ENCODE results near the gene DOCK2.

DNA sequence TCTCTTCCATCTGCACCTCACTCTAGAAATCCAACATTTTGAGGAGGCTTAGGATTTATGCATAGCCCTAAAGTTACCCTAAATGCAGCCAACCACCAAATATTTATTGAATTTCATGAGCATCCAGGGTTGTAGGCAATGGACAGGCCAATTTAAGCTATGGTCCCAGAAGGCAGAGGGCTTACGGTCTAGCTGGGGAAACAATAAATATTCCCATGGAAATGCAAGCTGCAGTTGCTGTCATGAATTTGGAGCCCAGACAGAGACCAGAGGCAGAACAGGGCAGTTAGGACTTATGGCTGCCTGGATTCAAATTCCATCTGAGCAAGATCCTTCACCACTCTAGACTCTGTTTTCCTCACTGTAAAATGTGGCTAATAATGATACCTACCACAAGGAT is 352.3 kb downstream of the DOCK2 start:
- no peak for TF ChIP-seq CEBPB (IDR thresholded peaks at IDR 0.05; ENCODE audit: low read depth, low read length)
- no peak for TF ChIP-seq TAF1 (IDR thresholded peaks at IDR 0.05; ENCODE audit: low read depth, low read length)
- TF ChIP-seq POLR2AphosphoS5 (IDR thresholded peaks at IDR 0.05; ENCODE audit: low read depth, low read length), result no peak
- TF ChIP-seq EP300 (IDR thresholded peaks at IDR 0.05; ENCODE audit: borderline replicate concordance in 1 of 2, low read depth in 2 of 2, low read length in 2 of 2), result no peak
- TF ChIP-seq, protein P1, sequence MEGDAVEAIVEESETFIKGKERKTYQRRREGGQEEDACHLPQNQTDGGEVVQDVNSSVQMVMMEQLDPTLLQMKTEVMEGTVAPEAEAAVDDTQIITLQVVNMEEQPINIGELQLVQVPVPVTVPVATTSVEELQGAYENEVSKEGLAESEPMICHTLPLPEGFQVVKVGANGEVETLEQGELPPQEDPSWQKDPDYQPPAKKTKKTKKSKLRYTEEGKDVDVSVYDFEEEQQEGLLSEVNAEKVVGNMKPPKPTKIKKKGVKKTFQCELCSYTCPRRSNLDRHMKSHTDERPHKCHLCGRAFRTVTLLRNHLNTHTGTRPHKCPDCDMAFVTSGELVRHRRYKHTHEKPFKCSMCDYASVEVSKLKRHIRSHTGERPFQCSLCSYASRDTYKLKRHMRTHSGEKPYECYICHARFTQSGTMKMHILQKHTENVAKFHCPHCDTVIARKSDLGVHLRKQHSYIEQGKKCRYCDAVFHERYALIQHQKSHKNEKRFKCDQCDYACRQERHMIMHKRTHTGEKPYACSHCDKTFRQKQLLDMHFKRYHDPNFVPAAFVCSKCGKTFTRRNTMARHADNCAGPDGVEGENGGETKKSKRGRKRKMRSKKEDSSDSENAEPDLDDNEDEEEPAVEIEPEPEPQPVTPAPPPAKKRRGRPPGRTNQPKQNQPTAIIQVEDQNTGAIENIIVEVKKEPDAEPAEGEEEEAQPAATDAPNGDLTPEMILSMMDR (IDR thresholded peaks at IDR 0.05; ENCODE audit: control extremely low read depth in 1 of 3, insufficient read depth in 1 of 3, low read depth in 1 of 3, low read length in 3 of 3), result no peak
- TF ChIP-seq ZNF274 (IDR thresholded peaks at IDR 0.05; ENCODE audit: borderline replicate concordance, extremely low read depth, low read length), result no peak
- TF ChIP-seq, protein P2, sequence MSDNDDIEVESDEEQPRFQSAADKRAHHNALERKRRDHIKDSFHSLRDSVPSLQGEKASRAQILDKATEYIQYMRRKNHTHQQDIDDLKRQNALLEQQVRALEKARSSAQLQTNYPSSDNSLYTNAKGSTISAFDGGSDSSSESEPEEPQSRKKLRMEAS (IDR thresholded peaks at IDR 0.05), result no peak
- TF ChIP-seq TBP (IDR thresholded peaks at IDR 0.05; ENCODE audit: low read depth, low read length), result no peak
